ENCODE data around the gene MGAT5B.
"Not testable (repeated sequence)": the region's sequence is repeated elsewhere in the genome, so short reads cannot be mapped to it uniquely, and the experiment has no call there.

The MGAT5B gene

GRCh38 chr17:76848670-76849069, 19.5 kb upstream of the MGAT5B start:
- no peak for DNase-seq (ENCODE audit: low read depth, low spot score)

GRCh38 chr17:76849160-76849559, 19.0 kb upstream of the MGAT5B start:
- DNase-seq (ENCODE audit: low read depth, low spot score) = not testable (repeated sequence)

GRCh38 chr17:76852843-76853242, 15.4 kb upstream of the MGAT5B start:
- no peak for DNase-seq (ENCODE audit: low read depth, low spot score)

GRCh38 chr17:76855105-76855504, 13.1 kb upstream of the MGAT5B start:
- DNase-seq (ENCODE audit: low read depth, low spot score) = no peak

- DNase-seq (ENCODE audit: low read depth, low spot score) = no peak
Observed at GRCh38 chr17:76862079-76862478, 6.1 kb upstream of the MGAT5B start.

GRCh38 chr17:76862494-76862893, 5.7 kb upstream of the MGAT5B start:
- no peak for DNase-seq (ENCODE audit: low read depth, low spot score)

GRCh38 chr17:76864024-76864423, 4.2 kb upstream of the MGAT5B start:
- no peak for DNase-seq (ENCODE audit: low read depth, low spot score)

- DNase-seq (ENCODE audit: low read depth, low spot score) = no peak
Observed at GRCh38 chr17:76865174-76865573, 3.0 kb upstream of the MGAT5B start.

GRCh38 chr17:76866203-76866602, 2.0 kb upstream of the MGAT5B start:
- DNase-seq (ENCODE audit: low read depth, low spot score) = no peak

- no peak for DNase-seq (ENCODE audit: low read depth, low spot score)
Observed at GRCh38 chr17:76866774-76867577, 1.2 kb upstream of the MGAT5B start.

GRCh38 chr17:76867578-76868175, 527 bp upstream of the MGAT5B start:
- peak; percentile 7 for DNase-seq (ENCODE audit: low read depth, low spot score)

GRCh38 chr17:76868669-76869495, 678 bp downstream of the MGAT5B start:
- DNase-seq (ENCODE audit: low read depth, low spot score) = no peak

- no peak for DNase-seq (ENCODE audit: low read depth, low spot score)
Observed at GRCh38 chr17:76869496-76870376, 1.5 kb downstream of the MGAT5B start.

- DNase-seq (ENCODE audit: low read depth, low spot score) = no peak
Observed at GRCh38 chr17:76870377-76870714, 2.1 kb downstream of the MGAT5B start.

GRCh38 chr17:76871668-76872067, 3.5 kb downstream of the MGAT5B start:
- DNase-seq (ENCODE audit: low read depth, low spot score) = no peak

- peak; percentile 67 for DNase-seq (ENCODE audit: low read depth, low spot score)
Observed at GRCh38 chr17:76872221-76872873, 4.1 kb downstream of the MGAT5B start.

- no peak for DNase-seq (ENCODE audit: low read depth, low spot score)
Observed at GRCh38 chr17:76872874-76873221, 4.6 kb downstream of the MGAT5B start.

- DNase-seq (ENCODE audit: low read depth, low spot score) = no peak
Observed at GRCh38 chr17:76873856-76874255, 5.7 kb downstream of the MGAT5B start.

- DNase-seq (ENCODE audit: low read depth, low spot score) = no peak
Observed at GRCh38 chr17:76877437-76877836, 9.2 kb downstream of the MGAT5B start.

GRCh38 chr17:76878568-76878967, 10.4 kb downstream of the MGAT5B start:
- DNase-seq (ENCODE audit: low read depth, low spot score) = no peak

GRCh38 chr17:76879254-76879653, 11.1 kb downstream of the MGAT5B start:
- DNase-seq (ENCODE audit: low read depth, low spot score) = no peak

All from smooth muscle cell of the brain vasculature (primary cell).